GOT3 (cell line): ENCODE measurements around the gene GJB2.

Experiments used
- DNase-seq: peaks from one replicate; lab custom pipeline; 2025; ENCODE audit warnings: mixed read lengths; lab: John Stamatoyannopoulos, UW

GJB2 gene

DNA sequence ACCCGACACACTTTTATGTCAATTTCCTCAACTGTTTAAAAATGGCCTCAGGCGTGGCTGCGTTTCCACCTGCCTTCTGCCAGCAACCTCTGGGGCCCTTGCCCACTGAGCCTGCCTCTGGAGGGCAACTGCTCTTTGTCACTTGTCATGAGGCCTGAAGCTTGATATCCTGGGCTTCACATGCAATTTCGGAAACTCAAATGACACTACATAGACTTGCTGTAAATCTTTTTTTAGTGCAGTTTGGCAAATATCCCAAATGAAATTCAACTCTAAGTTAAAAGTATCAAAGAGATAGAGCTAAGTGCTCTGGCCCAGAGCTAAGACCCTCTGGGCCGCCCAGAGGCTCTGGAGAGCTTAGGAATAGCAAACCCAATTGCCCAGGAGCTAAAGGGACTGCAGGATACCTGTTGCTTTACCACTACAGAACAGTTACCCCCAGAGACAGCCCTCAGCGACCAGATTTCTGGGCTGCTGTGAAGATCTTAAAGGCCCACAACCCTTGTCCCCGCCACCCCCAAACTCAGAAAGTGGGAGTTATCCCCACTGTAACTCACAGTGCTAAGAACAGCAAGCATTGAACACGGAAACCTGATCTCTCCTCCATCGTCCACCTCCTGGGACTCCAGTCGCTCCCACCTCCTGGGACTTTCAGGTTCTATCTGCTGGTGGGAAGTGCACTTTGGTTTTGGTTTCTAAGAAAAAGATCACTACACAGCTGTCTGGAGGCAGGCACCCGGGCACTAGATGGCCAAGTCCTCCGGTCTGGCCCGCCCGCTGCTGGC is 51.3 kb downstream of the GJB2 start:
- no peak for DNase-seq

DNA sequence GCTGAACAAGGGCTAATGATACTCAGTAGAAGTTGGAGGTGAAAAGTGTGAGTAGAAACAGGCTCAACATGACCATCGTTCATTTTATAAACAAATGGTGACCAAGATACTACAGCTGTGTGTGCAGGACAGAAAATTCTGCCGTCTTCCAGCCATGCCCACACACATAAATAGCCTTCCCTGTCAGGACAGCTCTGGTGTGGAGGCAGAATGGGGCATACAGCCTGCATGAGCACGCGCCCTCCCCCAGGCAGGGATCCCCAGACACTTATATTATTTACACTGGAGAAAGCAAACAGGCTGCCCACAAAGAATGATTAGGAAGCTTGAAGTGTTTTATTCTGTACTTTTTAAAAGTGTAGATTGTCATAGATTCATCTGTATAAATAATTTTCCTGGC is 52.3 kb downstream of the GJB2 start:
- DNase-seq, result no peak

DNA sequence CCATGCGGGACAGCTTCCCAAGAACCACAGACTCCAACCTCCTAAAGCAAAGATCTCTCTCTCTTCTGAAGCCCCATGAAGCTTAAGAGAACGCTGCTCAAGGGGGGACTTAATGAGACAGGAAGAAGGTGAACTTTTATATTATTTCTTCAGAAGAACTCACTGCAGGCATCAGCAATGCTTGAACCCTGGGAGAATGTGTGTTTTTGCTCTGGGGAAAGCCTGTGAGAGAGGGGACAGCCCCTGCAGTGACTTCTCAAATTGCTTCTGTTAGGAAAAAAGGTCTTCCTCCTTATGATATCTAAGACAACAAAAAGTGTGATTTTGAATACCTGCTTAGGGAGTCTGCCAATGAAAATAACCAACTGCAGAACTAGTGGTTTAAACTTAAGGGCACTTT is 54.9 kb downstream of the GJB2 start:
- DNase-seq, result no peak
